CD14-positive monocyte (primary cell): ENCODE results near the gene NADK2. TPM values are rescaled to one million over a fixed set of nuclear protein-coding genes. Genes with fewer than 3 reads are reported as not detected.

ENCODE experiments used
- DNase-seq, 3 donors: peaks; one replicate each; pipeline ENCODE4 v3.0.0-alpha.2; 2011 to 2022
- H2AFZ ChIP-seq: 2 replicates; pipeline ENCODE4 v1.6.0; 2012; ENCODE audit warnings: mild to moderate bottlenecking, low read depth, low read length, inconsistent platforms; ENCODE audit not compliant: insufficient read depth, poor library complexity, severe bottlenecking
- H3K27ac ChIP-seq, 2 donors: 1 replicate in 1 of 2; 2 replicates in 1 of 2; pipeline ENCODE4 v1.5.1; 2012 to 2013; ENCODE audit warnings: low read length in 2 of 2, control low read depth in 1 of 2, inconsistent platforms in 1 of 2, low read depth in 1 of 2, mild to moderate bottlenecking in 1 of 2
- H3K27me3 ChIP-seq, 2 donors: one replicate each; pipeline versions ENCODE4 v1.6.0 to v1.6.1; 2011 to 2013; ENCODE audit warnings: low read length in 2 of 2; ENCODE audit not compliant: control insufficient read depth in 2 of 2, insufficient read depth in 2 of 2
- H3K36me3 ChIP-seq, 2 donors: replicated peaks in 1 of 2; 1 replicate in 1 of 2; 2 replicates in 1 of 2; pipeline versions ENCODE4 v1.5.1 to v1.6.1; 2012 to 2013; ENCODE audit warnings: low read length in 2 of 2, control low read depth in 1 of 2, inconsistent platforms in 1 of 2, mild to moderate bottlenecking in 1 of 2; ENCODE audit not compliant: insufficient read depth in 2 of 2, control insufficient read depth in 1 of 2
- H3K4me1 ChIP-seq, 2 donors: 1 replicate in 1 of 2; 2 replicates in 1 of 2; pipeline versions ENCODE4 v1.5.1 to v1.6.1; 2012 to 2013; ENCODE audit warnings: low read length in 2 of 2, control low read depth in 1 of 2, inconsistent platforms in 1 of 2, mild to moderate bottlenecking in 1 of 2, moderate library complexity in 1 of 2; ENCODE audit not compliant: insufficient read depth in 2 of 2, control insufficient read depth in 1 of 2
- H3K4me2 ChIP-seq: replicated peaks from 2 replicates; pipeline ENCODE3; 2012; ENCODE audit warnings: low read length, moderate library complexity, mild to moderate bottlenecking; ENCODE audit not compliant: poor library complexity, severe bottlenecking; ENCODE audit errors: extremely low read depth
- H3K4me3 ChIP-seq, 3 experiments: fragments of 200-600 bp in 1 of 3; sonication (generic) in 1 of 3; replicated peaks in 1 of 3; 1 replicate in 2 of 3; 2 replicates in 1 of 3; pipeline ENCODE4 v1.5.1; 2011 to 2013; ENCODE audit warnings: low read length in 3 of 3, mild to moderate bottlenecking in 3 of 3, control low read depth in 2 of 3, low read depth in 2 of 3, inconsistent platforms in 1 of 3, moderate library complexity in 1 of 3
- H3K79me2 ChIP-seq: 2 replicates; pipeline ENCODE4 v1.6.0; 2012; ENCODE audit warnings: mild to moderate bottlenecking, control low read depth, inconsistent platforms, low read length, moderate library complexity; ENCODE audit not compliant: insufficient read depth
- H3K9ac ChIP-seq: 2 replicates; pipeline ENCODE4 v1.6.0; 2017; ENCODE audit warnings: low read length, mild to moderate bottlenecking; ENCODE audit not compliant: insufficient read depth, poor library complexity, severe bottlenecking
- H3K9me3 ChIP-seq, 2 donors: replicated peaks in 1 of 2; 1 replicate in 1 of 2; 2 replicates in 1 of 2; pipeline versions ENCODE4 v1.5.1 to v1.6.1; 2012 to 2013; ENCODE audit warnings: low read length in 2 of 2, control low read depth in 1 of 2; ENCODE audit not compliant: control insufficient read depth in 1 of 2, insufficient read depth in 1 of 2
- H4K20me1 ChIP-seq: 2 replicates; pipeline ENCODE4 v1.6.0; 2012; ENCODE audit warnings: mild to moderate bottlenecking, low read length, control low read depth, moderate library complexity; ENCODE audit not compliant: insufficient read depth
- H3K27ac Mint-ChIP-seq, 7 donors: one replicate each; pipeline ENCODE4 v1.8.0; 2020; ENCODE audit warnings: mild to moderate bottlenecking in 7 of 7, mixed read lengths in 7 of 7, moderate library complexity in 6 of 7, inconsistent platforms in 2 of 7
- H3K27me3 Mint-ChIP-seq, 3 donors: one replicate each; pipeline ENCODE4 v1.8.0; 2021 to 2022; ENCODE audit warnings: low read depth in 3 of 3, mild to moderate bottlenecking in 3 of 3, mixed read lengths in 3 of 3, moderate library complexity in 3 of 3, inconsistent platforms in 1 of 3
- H3K36me3 Mint-ChIP-seq, 2 donors: one replicate each; pipeline ENCODE4 v1.8.0; 2020; ENCODE audit warnings: mixed read lengths in 2 of 2, inconsistent platforms in 1 of 2, mild to moderate bottlenecking in 1 of 2
- H3K4me1 Mint-ChIP-seq: one replicate; pipeline ENCODE4 v1.8.0; 2020; ENCODE audit warnings: mild to moderate bottlenecking, mixed read lengths
- H3K4me3 Mint-ChIP-seq, 2 donors: one replicate each; pipeline ENCODE4 v1.8.0; 2020; ENCODE audit warnings: mild to moderate bottlenecking in 2 of 2, mixed read lengths in 2 of 2, moderate library complexity in 1 of 2
- H3K9me3 Mint-ChIP-seq, 7 donors: one replicate each; pipeline ENCODE4 v1.8.0; 2020 to 2022; ENCODE audit warnings: mixed read lengths in 7 of 7, mild to moderate bottlenecking in 6 of 7, moderate library complexity in 6 of 7, inconsistent platforms in 2 of 7
- CTCF ChIP-seq: fragments of 200-600 bp; IDR thresholded peaks from one replicate; pipeline ENCODE4 v1.8.0; 2022; ENCODE audit warnings: antibody characterized with exemption, mild to moderate bottlenecking
- WGBS: methylation state at CpG from one replicate; pipeline ENCODE4 v1.1.5; 2013; ENCODE audit warnings: missing lambda C conversion rate; ENCODE audit not compliant: insufficient coverage; 5-methylcytosine and 5-hydroxymethylcytosine counted together
- intact Hi-C, 2 donors: fragments of 100-400 bp; cut with micrococcal nuclease; formaldehyde crosslinking; loops; one replicate each; pipeline versions ENCODE4 v1.15.0 to v1.15.1; 2023
- polyA plus RNA-seq, 3 donors: library from polyadenylated mRNA; depleted of rRNA in 1 of 3; unstranded in 2 of 3; stranded (reverse) in 1 of 3; fragments of 300-500 nt in 2 of 3; fragments of >200 nt in 1 of 3; fragmentation: Illumina TruSeq in 2 of 3; gene quantifications; 1 replicate in 2 of 3; 2 replicates in 1 of 3; pipeline ENCODE4 v1.2.3, GENCODE V29; 2012 to 2021

The NADK2 gene
- polyA plus RNA-seq, 3 donors = 2.6 to 5.9 (median 3.3) TPM

DNA sequence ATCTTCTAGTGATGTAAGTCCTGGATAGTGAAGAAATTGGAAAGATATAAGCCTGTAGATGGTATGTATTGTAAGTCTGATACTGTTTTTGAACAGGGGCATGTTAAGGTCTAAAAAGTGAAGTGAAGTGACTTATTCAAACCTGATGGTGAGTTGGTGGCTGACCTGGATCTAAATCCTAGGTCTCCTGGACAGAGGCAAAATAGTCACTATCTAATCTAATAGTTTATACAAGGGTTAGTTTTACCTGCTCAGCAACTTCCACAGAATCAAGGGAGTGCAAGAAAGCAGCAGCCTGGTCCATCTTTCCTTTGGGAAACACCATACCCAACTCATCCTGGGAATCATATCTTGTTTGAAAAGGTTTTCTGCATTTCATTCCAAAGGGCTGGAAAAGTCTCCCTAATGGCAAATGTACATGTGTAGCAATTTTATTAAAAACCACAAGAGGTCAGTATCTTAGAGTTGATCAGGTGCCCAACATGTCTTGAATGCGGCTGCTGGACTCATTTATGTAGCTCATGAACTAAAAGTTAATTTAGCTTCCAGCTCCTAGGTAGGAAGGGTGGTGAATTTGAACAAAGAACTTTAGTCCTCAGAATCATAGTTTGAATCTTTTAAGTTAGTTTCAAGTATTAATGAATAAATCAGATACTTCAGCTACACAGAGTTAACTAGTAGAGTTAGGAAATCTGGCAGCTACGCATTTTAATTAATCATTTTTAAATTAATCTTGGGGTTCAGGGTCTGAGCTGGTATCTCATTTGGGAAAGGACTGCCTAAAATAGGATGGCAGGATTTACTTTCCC, 63.8 kb downstream of the NADK2 start:
- Mint-ChIP-seq H3K9me3 (no peaks in the 10 kb centered on the region), H3K27ac (no peak overlapping the region), H3K36me3 (peaks cover 74 to 85% of the 10 kb centered on the region in 2 donors), H3K4me1 (no peaks in the 10 kb centered on the region), H3K27me3 (no peaks in the 10 kb centered on the region), H3K4me3 (no peak overlapping the region)
- Histone ChIP-seq H3K9ac (no peak overlapping the region), H3K27ac (no peak overlapping the region), H3K79me2 (no peaks in the 10 kb centered on the region), H3K4me3 (no peak overlapping the region), H3K27me3 (no peaks in the 10 kb centered on the region), H4K20me1 (no peaks in the 10 kb centered on the region), H3K4me2 (no peak overlapping the region), H3K9me3 (no peaks in the 10 kb centered on the region), H2AFZ (no peak overlapping the region), H3K36me3 (peaks cover 86 to 97% of the 10 kb centered on the region in 2 donors), H3K4me1 (no peaks in the 10 kb centered on the region)
- intact Hi-C loops = no loop called here
- WGBS = no CpG with 5 or more reads among the region's 2 CpGs
- TF ChIP-seq CTCF = peak; percentile 35
- peak in 2 of 3 donors; percentile 4 to 6 for DNase-seq

DNA sequence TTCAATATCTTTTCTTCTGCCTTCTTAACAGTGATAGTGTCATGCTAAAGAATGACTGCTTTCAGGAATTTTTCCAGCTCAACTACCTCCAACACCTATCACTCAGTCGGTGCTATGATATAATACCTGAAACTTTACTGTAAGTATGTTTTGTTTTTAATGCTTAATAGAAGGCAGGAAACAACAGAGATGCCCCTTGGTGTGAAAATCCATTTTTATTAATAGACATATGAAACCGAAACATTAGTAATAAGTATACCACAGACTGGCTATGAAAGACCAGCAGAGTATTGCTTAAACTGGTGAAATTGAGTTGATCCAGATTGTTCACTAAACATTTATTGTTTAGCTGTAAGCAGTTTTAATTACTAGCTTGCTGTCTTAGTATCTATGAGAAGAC, 64.6 kb downstream of the NADK2 start:
- Histone ChIP-seq H3K4me3 (no peak overlapping the region), H3K9ac (no peak overlapping the region), H4K20me1 (no peaks in the 10 kb centered on the region), H2AFZ (no peak overlapping the region), H3K9me3 (no peaks in the 10 kb centered on the region), H3K36me3 (peaks cover 90 to 97% of the 10 kb centered on the region in 2 donors), H3K4me2 (no peak overlapping the region), H3K27me3 (no peaks in the 10 kb centered on the region), H3K4me1 (no peaks in the 10 kb centered on the region), H3K79me2 (no peaks in the 10 kb centered on the region), H3K27ac (no peak overlapping the region)
- no peak for DNase-seq
- intact Hi-C loops = no loop called here
- Mint-ChIP-seq H3K4me3 (no peak overlapping the region), H3K27ac (no peak overlapping the region), H3K9me3 (no peaks in the 10 kb centered on the region), H3K36me3 (peaks cover 73 to 87% of the 10 kb centered on the region in 2 donors), H3K27me3 (no peaks in the 10 kb centered on the region), H3K4me1 (no peaks in the 10 kb centered on the region)
- TF ChIP-seq CTCF = no peak
- no CpG with 5 or more reads among the region's 2 CpGs for WGBS
